Osteoblast (primary cell): ENCODE results near the gene ATL1. TPM values are rescaled to one million over a fixed set of nuclear protein-coding genes. Genes with fewer than 3 reads are reported as not detected.
"Not testable (repeated sequence)": the region's sequence is repeated elsewhere in the genome, so short reads cannot be mapped to it uniquely, and the experiment has no call there.

Experiments
- DNase-seq: peaks from one replicate; pipeline ENCODE4 v3.0.0; 2011; ENCODE audit warnings: low spot score, mixed read lengths; ENCODE audit not compliant: insufficient read length; ENCODE audit errors: missing footprints
- H2AFZ ChIP-seq: 2 replicates; pipeline ENCODE4 v1.6.0; 2011; ENCODE audit warnings: mild to moderate bottlenecking, low read length
- H3K27ac ChIP-seq: 2 replicates; pipeline ENCODE4 v1.5.1; 2011; ENCODE audit warnings: mild to moderate bottlenecking, low read depth, low read length, moderate library complexity
- H3K27me3 ChIP-seq: 2 replicates; pipeline ENCODE4 v1.6.0; 2012; ENCODE audit warnings: mild to moderate bottlenecking, control low read depth, inconsistent platforms, low read length, moderate library complexity; ENCODE audit not compliant: insufficient read depth
- H3K36me3 ChIP-seq: 2 replicates; pipeline ENCODE4 v1.5.1; 2011; ENCODE audit warnings: mild to moderate bottlenecking, low read length, control low read depth, moderate library complexity; ENCODE audit not compliant: insufficient read depth
- H3K4me1 ChIP-seq: 2 replicates; pipeline ENCODE4 v1.5.1; 2011; ENCODE audit warnings: mild to moderate bottlenecking, low read length, control low read depth, moderate library complexity; ENCODE audit not compliant: insufficient read depth
- H3K4me2 ChIP-seq: 2 replicates; pipeline ENCODE4 v1.6.0; 2011; ENCODE audit warnings: mild to moderate bottlenecking, low read length; ENCODE audit not compliant: insufficient read depth
- H3K4me3 ChIP-seq: fragments of 200-600 bp; sonication (generic); 3 replicates; pipeline ENCODE4 v1.5.1; 2012; ENCODE audit warnings: mild to moderate bottlenecking, low read length, inconsistent platforms; ENCODE audit not compliant: insufficient read depth
- H3K79me2 ChIP-seq: 2 replicates; pipeline ENCODE4 v1.6.0; 2012; ENCODE audit warnings: mild to moderate bottlenecking, low read length, control low read depth, inconsistent platforms; ENCODE audit not compliant: insufficient read depth
- H3K9me3 ChIP-seq: 2 replicates; pipeline ENCODE4 v1.5.1; 2011; ENCODE audit warnings: low read depth, low read length, control low read depth
- H4K20me1 ChIP-seq: 2 replicates; pipeline ENCODE4 v1.6.0; 2012; ENCODE audit warnings: mild to moderate bottlenecking, low read length, control low read depth; ENCODE audit not compliant: insufficient read depth
- total RNA-seq: library from RNA; depleted of rRNA; stranded (reverse); fragments of >200 nt; gene quantifications from 2 replicates; pipeline ENCODE4 v1.2.3, GENCODE V29; 2012
- TF ChIP-seq, protein P1 (sequence below): IDR thresholded peaks from 2 replicates; pipeline ENCODE4 v1.5.1; 2011; ENCODE audit warnings: mild to moderate bottlenecking, low read depth, low read length, moderate library complexity; ENCODE audit errors: extremely low read depth

Gene ATL1
- total RNA-seq, 1 donor = 6.5 TPM

- H3K4me3 ChIP-seq = no peak overlapping the region
- peaks cover 7% of the 10 kb centered on the region for H3K4me1 ChIP-seq
- no peak for DNase-seq
- no peak overlapping the region for H2AFZ ChIP-seq
- no peaks in the 10 kb centered on the region for H3K36me3 ChIP-seq
- H4K20me1 ChIP-seq = no peaks in the 10 kb centered on the region
- H3K9me3 ChIP-seq = no peaks in the 10 kb centered on the region
- H3K4me2 ChIP-seq = no peak overlapping the region
- no peaks in the 10 kb centered on the region for H3K27me3 ChIP-seq
- TF ChIP-seq, protein P1, sequence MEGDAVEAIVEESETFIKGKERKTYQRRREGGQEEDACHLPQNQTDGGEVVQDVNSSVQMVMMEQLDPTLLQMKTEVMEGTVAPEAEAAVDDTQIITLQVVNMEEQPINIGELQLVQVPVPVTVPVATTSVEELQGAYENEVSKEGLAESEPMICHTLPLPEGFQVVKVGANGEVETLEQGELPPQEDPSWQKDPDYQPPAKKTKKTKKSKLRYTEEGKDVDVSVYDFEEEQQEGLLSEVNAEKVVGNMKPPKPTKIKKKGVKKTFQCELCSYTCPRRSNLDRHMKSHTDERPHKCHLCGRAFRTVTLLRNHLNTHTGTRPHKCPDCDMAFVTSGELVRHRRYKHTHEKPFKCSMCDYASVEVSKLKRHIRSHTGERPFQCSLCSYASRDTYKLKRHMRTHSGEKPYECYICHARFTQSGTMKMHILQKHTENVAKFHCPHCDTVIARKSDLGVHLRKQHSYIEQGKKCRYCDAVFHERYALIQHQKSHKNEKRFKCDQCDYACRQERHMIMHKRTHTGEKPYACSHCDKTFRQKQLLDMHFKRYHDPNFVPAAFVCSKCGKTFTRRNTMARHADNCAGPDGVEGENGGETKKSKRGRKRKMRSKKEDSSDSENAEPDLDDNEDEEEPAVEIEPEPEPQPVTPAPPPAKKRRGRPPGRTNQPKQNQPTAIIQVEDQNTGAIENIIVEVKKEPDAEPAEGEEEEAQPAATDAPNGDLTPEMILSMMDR = no peak
- H3K27ac ChIP-seq = no peak overlapping the region
- H3K79me2 ChIP-seq = no peaks in the 10 kb centered on the region
Observed at GRCh38 chr14:50624447-50624846, 64.5 kb downstream of the ATL1 start.

- H3K36me3 ChIP-seq, DNase-seq, H3K4me2 ChIP-seq, H3K79me2 ChIP-seq, H3K27ac ChIP-seq, H2AFZ ChIP-seq, H3K4me1 ChIP-seq, H3K4me3 ChIP-seq, H4K20me1 ChIP-seq, H3K9me3 ChIP-seq, H3K27me3 ChIP-seq: not testable (repeated sequence)
Observed at GRCh38 chr14:50624947-50625346, 65.0 kb downstream of the ATL1 start.

GRCh38 chr14:50631408-50631821, 71.5 kb downstream of the ATL1 start:
- Histone ChIP-seq H3K9me3 (no peaks in the 10 kb centered on the region), H3K36me3 (peaks cover 10% of the 10 kb centered on the region), H3K4me2 (no peak overlapping the region), H3K79me2 (no peaks in the 10 kb centered on the region), H3K27ac (no peak overlapping the region), H3K27me3 (no peaks in the 10 kb centered on the region), H4K20me1 (no peaks in the 10 kb centered on the region), H3K4me1 (no peaks in the 10 kb centered on the region), H3K4me3 (no peak overlapping the region), H2AFZ (no peak overlapping the region)
- DNase-seq = no peak
- TF ChIP-seq, protein P1 = no peak

- Histone ChIP-seq H3K27ac (no peak overlapping the region), H3K4me3 (no peak overlapping the region), H3K4me2 (no peak overlapping the region), H3K36me3 (peaks cover 10% of the 10 kb centered on the region), H3K27me3 (no peaks in the 10 kb centered on the region), H3K4me1 (no peaks in the 10 kb centered on the region), H3K79me2 (peaks cover 7% of the 10 kb centered on the region), H4K20me1 (no peaks in the 10 kb centered on the region), H2AFZ (no peak overlapping the region), H3K9me3 (no peaks in the 10 kb centered on the region)
- TF ChIP-seq, protein P1 = no peak
- no peak for DNase-seq
Observed at GRCh38 chr14:50633954-50634353, 74.0 kb downstream of the ATL1 start.
